Tibial artery (tissue), 4 donors: ENCODE results near the gene FAM193A.
A peak's percentile ranks its signal among the peaks of the same experiment; 100 is the strongest.
"Not testable (repeated sequence)": the region's sequence is repeated elsewhere in the genome, so short reads cannot be mapped to it uniquely, and the experiment has no call there.

Experiments
- DNase-seq, 2 donors: peaks; one replicate each; pipeline ENCODE4 v3.0.0-alpha.2; 2019
- H3K27ac ChIP-seq, 2 donors: fragments of 200-600 bp; sonication (generic) in 1 of 2; 1 replicate in 1 of 2; 2 replicates in 1 of 2; pipeline ENCODE4 v1.5.1; 2018 to 2019; ENCODE audit warnings: mild to moderate bottlenecking in 1 of 2
- H3K27me3 ChIP-seq, 2 donors: fragments of 200-600 bp; sonication (generic) in 1 of 2; one replicate each; pipeline versions ENCODE4 v1.5.1 to v1.6.0; 2016 to 2019
- H3K36me3 ChIP-seq, 3 donors: fragments of 200-600 bp; sonication (generic) in 2 of 3; one replicate each; pipeline ENCODE4 v1.5.1; 2016 to 2019; ENCODE audit warnings: mild to moderate bottlenecking in 2 of 3
- H3K4me1 ChIP-seq, 4 donors: fragments of 200-600 bp; sonication (generic) in 2 of 4; 1 replicate in 3 of 4; 2 replicates in 1 of 4; pipeline ENCODE4 v1.5.1; 2016 to 2019
- H3K4me3 ChIP-seq, 2 donors: fragments of 200-600 bp; sonication (generic) in 1 of 2; 1 replicate in 1 of 2; 2 replicates in 1 of 2; pipeline ENCODE4 v1.5.1; 2018 to 2019; ENCODE audit warnings: mild to moderate bottlenecking in 2 of 2
- H3K9me3 ChIP-seq, 3 donors: fragments of 200-600 bp; sonication (generic) in 1 of 3; one replicate each; pipeline ENCODE4 v1.5.1; 2016 to 2019
- intact Hi-C: fragments of 100-400 bp; cut with DNase I; formaldehyde crosslinking; loops from one replicate; pipeline ENCODE4 v1.15.0; 2023; ENCODE audit warnings: low total_unique reads
- TF ChIP-seq, protein P1 (sequence below), 2 experiments: fragments of 200-600 bp in 1 of 2; fragments of 450-650 bp in 1 of 2; IDR thresholded peaks; one replicate each; pipeline ENCODE4 v1.5.1; 2017 to 2019; ENCODE audit warnings: antibody characterized with exemption in 2 of 2, mild to moderate bottlenecking in 1 of 2, moderate library complexity in 1 of 2

The FAM193A gene

DNA sequence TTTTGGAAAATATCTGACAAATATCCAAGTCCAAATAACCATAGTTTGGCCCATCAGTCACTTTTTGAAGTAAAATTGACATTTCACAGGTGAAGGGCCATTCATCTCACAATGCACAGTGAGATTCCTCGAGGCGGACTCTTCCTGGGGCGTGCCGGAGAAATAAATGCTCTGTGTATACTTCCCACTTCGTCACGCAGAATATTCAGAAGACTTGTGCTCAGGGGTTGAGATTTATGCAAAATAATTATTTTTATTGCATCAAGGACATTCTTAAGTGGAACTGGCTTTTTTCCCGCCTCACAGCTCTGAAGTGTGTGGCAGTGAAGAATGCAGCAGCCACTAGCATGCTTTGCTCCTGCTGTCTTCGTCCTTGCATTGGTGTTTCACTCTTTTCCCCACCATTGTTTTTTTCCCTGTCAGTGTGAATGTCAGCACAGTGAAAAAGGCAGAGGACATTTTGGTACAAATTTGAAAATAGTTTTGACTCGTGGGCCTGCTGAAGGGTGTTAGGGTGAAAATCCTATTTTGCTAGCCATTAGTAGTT, 70.6 kb downstream of the FAM193A start:
- Histone ChIP-seq H3K27me3 (no peaks in the 10 kb centered on the region), H3K27ac (no peak overlapping the region), H3K9me3 (no peaks in the 10 kb centered on the region), H3K36me3 (peaks cover 0 to 5% (median 0%) of the 10 kb centered on the region in 3 donors), H3K4me3 (no peak overlapping the region), H3K4me1 (peaks cover 0 to 36% (median 4%) of the 10 kb centered on the region in 4 donors)
- DNase-seq, result no peak
- intact Hi-C loops, result no loop called here
- TF ChIP-seq, protein P1, sequence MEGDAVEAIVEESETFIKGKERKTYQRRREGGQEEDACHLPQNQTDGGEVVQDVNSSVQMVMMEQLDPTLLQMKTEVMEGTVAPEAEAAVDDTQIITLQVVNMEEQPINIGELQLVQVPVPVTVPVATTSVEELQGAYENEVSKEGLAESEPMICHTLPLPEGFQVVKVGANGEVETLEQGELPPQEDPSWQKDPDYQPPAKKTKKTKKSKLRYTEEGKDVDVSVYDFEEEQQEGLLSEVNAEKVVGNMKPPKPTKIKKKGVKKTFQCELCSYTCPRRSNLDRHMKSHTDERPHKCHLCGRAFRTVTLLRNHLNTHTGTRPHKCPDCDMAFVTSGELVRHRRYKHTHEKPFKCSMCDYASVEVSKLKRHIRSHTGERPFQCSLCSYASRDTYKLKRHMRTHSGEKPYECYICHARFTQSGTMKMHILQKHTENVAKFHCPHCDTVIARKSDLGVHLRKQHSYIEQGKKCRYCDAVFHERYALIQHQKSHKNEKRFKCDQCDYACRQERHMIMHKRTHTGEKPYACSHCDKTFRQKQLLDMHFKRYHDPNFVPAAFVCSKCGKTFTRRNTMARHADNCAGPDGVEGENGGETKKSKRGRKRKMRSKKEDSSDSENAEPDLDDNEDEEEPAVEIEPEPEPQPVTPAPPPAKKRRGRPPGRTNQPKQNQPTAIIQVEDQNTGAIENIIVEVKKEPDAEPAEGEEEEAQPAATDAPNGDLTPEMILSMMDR (IDR thresholded peaks at IDR 0.05), result no peak

DNA sequence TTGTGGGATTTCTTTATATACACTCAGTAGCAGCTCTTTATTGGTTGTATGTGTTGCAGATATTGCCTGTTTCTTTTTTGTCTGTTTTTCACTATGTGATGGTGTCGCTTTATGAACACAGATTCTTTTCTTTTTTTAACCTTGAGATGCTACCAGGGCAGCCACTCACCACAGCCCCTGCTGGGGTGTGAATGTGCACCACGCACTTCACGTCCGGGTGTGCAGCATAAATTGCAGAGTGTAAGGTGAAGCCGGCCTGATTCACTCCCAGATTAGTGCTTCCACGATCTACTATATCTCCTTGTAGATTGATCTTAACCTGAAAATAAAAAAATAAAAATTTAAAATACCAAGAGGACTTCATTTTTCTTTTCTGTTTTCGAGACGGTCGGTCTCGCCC, 71.4 kb downstream of the FAM193A start:
- TF ChIP-seq, protein P1 (IDR thresholded peaks at IDR 0.05), result no peak
- DNase-seq, result no peak
- H3K36me3 ChIP-seq, result peaks cover 0 to 5% (median 0%) of the 10 kb centered on the region in 3 donors
- intact Hi-C loops, result no loop called here
- no peaks in the 10 kb centered on the region for H3K9me3 ChIP-seq
- H3K27me3 ChIP-seq, result no peaks in the 10 kb centered on the region
- H3K4me3 ChIP-seq, result no peak overlapping the region
- peaks cover 0 to 36% (median 4%) of the 10 kb centered on the region in 4 donors for H3K4me1 ChIP-seq
- no peak overlapping the region for H3K27ac ChIP-seq

DNA sequence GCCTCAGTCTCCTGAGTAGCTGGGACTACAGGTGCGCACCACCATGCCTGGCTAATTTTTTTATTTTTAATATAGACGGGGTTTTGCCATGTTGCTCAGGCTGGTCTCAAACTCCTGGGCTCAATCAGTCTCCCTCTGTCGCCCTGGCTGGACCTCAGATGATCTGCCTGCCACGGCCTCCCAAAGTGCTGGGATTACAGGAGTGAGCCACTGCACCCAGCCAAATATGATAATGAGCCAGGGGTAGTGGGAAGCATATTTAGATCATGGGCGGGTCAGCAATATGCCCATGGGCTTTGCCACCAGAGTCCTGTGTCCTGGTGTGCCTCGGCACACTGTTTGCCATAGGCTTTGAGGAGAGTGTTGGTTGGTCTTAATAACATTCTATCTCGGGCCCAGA, 71.8 kb downstream of the FAM193A start:
- Histone ChIP-seq H3K9me3 (no peaks in the 10 kb centered on the region), H3K27me3 (no peaks in the 10 kb centered on the region), H3K36me3 (peaks cover 0 to 3% (median 0%) of the 10 kb centered on the region in 3 donors), H3K4me3 (no peak overlapping the region), H3K27ac (no peak overlapping the region), H3K4me1 (peaks cover 0 to 36% (median 4%) of the 10 kb centered on the region in 4 donors)
- intact Hi-C loops, result no loop called here
- TF ChIP-seq, protein P1 (IDR thresholded peaks at IDR 0.05), result no peak
- DNase-seq, result peak in 1 of 2 donors; percentile 23

DNA sequence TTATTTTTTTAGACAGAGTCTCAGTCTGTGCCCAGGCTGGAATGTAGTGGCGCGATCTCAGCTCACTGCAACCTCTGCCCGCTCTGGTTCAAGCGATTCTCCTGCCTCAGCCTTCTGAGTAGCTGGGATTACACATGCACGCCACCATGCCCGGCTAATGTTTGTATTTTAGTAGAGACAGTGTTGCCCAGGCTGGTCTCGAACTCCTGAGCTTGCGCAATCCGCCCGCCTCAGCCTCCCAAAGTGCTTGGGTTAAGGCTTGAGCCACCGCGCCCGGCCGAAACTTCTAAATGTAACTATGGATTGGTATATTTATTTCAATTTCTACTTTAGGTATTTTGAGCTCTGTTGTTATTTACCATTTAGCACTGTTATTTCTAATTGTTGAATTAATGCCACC, 79.4 kb downstream of the FAM193A start:
- Histone ChIP-seq H3K4me1 (peaks cover 0 to 33% (median 3%) of the 10 kb centered on the region in 4 donors), H3K4me3 (no peak overlapping the region), H3K27ac (no peak overlapping the region), H3K27me3 (no peaks in the 10 kb centered on the region), H3K36me3 (no peaks in the 10 kb centered on the region), H3K9me3 (no peaks in the 10 kb centered on the region)
- intact Hi-C loops, result no loop called here
- no peak for DNase-seq
- TF ChIP-seq, protein P1 (IDR thresholded peaks at IDR 0.05), result no peak

DNA sequence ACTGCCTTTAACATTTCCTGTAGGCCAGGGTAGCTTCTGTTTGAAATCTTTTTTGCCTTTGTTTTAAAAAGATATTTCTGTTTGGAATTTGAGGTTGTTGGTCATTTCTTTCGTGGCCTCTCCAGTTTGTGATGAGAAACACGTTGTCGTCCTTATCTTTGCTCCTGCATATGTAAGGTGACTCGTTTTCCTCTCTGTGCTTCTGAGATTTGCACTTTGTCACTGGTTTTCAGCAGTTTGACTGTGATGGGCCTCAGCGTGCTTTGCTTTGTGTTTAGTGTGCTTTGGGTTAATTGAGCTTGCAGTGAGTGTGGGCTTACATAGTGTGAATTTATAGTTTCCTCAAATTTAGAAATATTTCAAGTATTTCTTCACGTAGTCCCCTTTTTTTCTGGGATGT, 81.5 kb downstream of the FAM193A start:
- H3K27ac ChIP-seq, result no peak overlapping the region
- TF ChIP-seq, protein P1 (IDR thresholded peaks at IDR 0.05), result no peak

DNA sequence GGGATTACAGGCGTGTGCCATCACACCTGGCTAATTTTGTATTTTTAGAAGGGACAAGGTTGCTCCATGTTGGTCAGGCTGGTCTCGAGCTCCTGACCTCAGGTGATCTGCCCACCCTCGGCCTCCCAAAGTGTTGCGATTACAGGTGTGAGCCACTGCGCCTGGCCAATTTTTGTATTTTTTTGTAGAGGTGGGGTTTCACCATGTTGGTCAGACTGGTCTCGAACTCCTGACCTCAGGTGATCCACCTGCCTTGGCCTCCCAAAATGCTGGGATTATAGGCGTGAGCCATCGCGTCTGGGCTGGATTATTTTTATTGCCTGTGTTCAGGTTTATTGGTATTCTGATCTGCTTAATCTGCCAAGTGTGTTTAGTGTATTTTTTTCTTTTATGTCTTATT, 82.3 kb downstream of the FAM193A start:
- H3K4me1 ChIP-seq, result peaks cover 0 to 43% (median 8%) of the 10 kb centered on the region in 4 donors

More for the DNA sequence above, 81.5 kb downstream of the FAM193A start:
- Histone ChIP-seq H3K27me3 (no peaks in the 10 kb centered on the region), H3K36me3 (no peaks in the 10 kb centered on the region), H3K4me3 (no peak overlapping the region), H3K9me3 (no peaks in the 10 kb centered on the region), H3K4me1 (peaks cover 0 to 35% (median 4%) of the 10 kb centered on the region in 4 donors)
- intact Hi-C loops, result no loop called here
- DNase-seq, result no peak

More for the DNA sequence above, 82.3 kb downstream of the FAM193A start:
- intact Hi-C loops, H3K36me3 ChIP-seq, H3K4me3 ChIP-seq, H3K27me3 ChIP-seq, H3K9me3 ChIP-seq, H3K27ac ChIP-seq, DNase-seq: not testable (repeated sequence)
